ENCODE results near the gene NCOA3.

GRCh38 chr20:47552996-47553395 is 51.3 kb downstream of the NCOA3 start:
- TF ChIP-seq CTCF (IDR thresholded peaks at IDR 0.05) (no peak), POLR2A (IDR thresholded peaks at IDR 0.05) (no peak), POLR2AphosphoS5 (IDR thresholded peaks at IDR 0.05) (no peak), EP300 (IDR thresholded peaks at IDR 0.05) (no peak)
